Limb (tissue), 2 donors: ENCODE measurements around the gene GALNT2.
A peak's percentile ranks its signal among the peaks of the same experiment; 100 is the strongest.

Source experiments
- DNase-seq, 2 donors: peaks; one replicate each; pipeline ENCODE4 v3.0.0-alpha.2; 2016; ENCODE audit errors: extremely low spot score in 2 of 2

The GALNT2 gene

GRCh38 chr1:230066466-230067404 is at the start of gene GALNT2:
Gene GALNT2 (plus strand): TSS chr1:230067238. CDS start chr1:230067281, 43 bp downstream.
- DNase-seq = peak; percentile 89 to 91

DNA sequence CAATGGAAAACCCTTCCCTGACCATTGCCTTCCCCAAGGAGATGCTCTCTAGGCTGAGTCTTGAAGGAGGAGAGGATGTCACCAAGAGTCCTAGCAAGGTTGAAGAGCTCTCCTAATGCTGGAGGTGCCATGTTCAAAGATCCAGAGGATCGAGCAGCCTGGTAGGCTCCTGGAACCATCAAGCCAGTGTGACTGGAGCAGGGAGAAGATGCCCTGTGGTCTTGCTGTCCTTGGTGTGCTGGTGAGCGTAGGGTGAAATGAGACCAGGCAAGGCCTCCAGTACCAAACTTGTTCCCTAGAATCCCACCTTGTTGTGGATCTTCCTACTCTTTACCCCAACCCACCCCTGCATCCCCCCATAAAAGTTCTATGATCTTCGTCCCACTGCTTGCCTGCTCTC is 46.6 kb upstream of the GALNT2 start:
- no peak for DNase-seq

DNA sequence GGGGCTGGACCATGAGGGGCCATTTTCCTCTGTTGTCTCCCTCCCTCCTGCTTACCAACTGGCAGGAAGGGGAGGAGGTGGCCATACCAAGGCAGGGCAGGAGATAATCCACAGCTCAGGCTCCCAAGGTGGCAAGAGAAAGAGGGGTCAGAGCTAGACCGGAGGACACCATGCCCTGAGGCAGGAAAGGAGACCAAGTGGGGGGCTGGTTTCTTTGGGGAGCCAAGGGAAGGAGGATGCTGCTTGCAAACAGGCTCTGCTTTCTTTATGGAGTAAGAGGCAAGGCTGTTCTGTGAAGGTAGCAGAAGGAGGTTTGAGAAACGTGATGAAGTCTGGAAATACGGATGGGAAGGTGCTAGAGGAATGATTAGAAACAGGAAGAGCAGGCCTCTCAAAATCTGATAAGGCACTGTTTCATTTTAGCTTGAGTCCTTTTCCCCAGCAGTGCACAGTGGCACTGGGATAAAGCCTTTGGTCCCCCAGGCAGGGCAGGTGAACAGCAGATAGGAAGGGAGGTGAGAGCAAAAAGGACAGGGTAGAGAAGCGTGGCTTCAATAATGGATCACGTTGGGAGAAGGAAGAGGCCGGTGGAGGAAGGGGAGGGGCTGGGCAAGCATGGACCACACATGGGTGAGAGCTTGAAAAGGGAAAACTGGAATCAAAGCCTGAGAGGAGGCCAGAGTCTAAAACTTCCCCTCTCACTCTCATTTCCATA is 44.2 kb upstream of the GALNT2 start:
- no peak for DNase-seq

- DNase-seq = no peak
These were observed 41.4 kb upstream of the GALNT2 start for GRCh38 chr1:230025686-230026085.

DNA sequence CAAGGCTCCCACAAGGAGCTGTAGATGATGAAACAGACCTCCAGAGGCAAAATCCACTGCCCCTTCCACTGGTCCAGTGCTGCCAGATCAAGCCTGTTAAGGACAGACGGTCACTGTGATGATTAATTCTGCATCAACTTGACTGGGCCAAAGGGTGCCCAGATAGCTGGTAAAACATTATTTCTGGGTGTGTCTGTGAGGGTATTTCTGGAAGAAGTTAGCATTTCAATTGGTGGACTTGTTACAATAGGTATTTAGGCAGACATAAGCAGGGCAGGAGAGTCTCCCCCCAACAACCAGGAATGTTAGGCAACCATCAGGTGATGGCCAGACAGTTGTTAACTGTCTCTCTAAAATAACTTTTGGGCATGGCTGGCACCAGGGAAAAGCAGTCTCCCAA is 40.9 kb upstream of the GALNT2 start:
- DNase-seq = no peak

DNA sequence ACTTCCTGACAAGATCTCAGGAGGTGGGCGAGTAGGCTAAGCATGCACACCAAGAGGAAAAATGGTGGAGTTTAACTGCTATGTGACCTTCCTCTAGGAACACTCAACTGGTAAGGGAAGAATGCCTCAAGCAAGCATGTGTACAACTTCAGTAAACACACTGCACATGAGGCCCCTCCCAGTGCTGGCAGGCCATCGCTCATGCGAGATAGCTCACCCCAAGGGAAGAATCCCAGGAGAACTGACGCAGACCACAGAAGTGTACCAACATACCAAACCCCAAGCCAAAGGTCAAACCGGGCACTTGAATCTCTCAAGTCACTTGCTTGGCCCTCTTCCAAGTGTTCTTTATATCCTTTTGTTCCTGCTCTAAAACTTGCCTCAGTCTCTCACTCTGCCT is 40.5 kb upstream of the GALNT2 start:
- no peak for DNase-seq

DNA sequence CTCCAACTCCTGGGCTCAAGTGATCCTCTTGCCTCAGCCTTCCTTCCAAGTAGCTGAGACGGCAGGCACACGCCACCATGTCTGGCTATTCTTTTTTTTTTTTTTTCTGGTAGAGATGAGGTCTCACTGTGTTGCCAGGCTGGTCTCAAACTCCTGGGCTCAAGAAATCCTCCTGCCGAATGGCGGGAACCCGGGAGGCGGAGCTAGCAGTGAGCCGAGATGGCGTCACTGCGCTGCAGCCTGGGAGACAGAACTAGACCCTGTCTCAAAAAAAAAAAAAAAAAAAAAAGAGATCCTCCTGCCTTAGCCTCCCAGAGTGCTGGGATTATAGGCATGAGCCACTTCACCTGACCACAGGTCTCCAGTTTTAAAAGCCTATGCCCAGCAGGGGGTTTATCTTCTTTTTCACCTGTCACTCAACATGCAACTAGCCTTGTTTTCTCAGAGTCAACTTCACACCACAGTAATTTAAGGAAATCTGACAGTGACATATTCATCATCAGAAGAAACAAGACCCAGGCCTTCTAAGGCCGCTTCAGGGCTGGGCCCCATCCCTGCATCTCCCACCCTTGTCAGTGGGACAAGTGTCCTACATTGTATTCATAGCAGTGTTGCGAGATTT is 38.3 kb upstream of the GALNT2 start:
- DNase-seq = no peak

DNA sequence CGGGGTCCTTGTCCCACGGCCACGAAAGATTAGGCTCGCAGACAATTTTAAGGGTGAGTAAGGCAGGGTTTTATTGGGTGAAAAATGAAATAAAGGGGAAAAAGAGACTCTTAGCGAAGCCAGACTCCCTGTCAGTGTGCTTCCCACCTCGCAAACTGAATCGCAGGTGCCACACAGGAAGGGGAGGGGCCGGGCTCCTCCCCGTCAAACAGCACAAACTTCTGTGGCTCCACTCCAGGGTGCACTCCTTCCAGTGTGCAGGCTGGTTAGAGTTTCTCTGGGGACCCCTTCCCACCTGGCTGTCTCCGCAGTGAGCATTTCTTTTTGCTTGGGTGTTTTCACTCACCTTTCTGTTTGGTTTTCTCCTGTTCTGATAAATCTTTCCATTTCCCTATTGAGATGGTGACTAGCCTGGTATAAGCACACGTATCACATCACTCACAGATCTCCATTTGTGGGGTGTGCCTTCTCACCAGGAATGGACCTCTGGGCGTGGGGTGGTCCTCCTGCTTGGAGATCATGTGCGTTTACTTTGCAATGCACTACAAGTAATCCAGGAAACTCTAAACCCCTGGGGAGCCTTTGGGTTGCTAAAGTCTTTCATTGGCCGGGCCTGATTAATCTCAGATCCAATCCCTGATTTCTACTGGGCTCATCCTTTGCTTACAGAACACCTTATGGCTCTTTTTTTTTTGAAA is 37.6 kb upstream of the GALNT2 start:
- no peak for DNase-seq

GRCh38 chr1:230030122-230030821 is 36.8 kb upstream of the GALNT2 start:
- no peak for DNase-seq

DNA sequence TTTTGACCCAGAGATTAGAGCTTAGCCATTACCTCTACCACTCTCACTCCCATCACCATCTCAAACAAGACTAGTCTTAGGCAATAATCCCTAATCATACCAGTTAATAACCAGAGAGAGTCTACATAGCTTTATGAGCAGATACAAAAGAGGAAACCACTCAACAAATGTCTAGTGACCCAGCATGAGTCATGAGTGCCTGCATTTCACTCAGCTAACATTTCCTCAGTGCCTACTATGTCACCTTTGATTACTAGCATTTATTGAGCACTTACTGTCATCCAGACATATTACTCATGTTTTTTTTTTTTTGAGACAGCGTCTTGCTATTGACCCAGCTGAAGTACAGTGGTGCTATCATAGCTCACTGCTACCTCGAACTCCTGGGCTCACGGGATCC is 35.9 kb upstream of the GALNT2 start:
- no peak for DNase-seq

GRCh38 chr1:230032516-230033281 is 34.3 kb upstream of the GALNT2 start:
- DNase-seq = no peak

DNA sequence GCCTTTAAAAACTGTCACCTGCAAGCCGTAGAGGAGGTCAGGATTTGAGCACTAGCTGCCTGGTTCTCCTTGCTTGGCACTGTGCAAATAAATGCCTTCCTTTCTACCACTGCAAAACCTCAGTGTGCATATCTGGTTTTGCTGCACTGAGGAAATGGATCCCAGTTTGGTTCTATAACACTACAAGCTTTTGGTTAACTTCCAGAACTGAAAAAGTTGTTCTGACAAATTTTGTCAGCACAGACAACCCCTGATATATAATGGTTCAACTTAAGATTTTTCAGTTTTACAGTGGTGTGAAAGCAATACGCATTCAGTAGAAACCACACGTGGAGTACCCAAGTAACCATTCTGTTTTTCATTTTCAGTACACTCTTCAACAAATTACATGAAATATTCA is 29.8 kb upstream of the GALNT2 start:
- no peak for DNase-seq

- no peak for DNase-seq
These were observed 26.6 kb upstream of the GALNT2 start for GRCh38 chr1:230040440-230040839.

DNA sequence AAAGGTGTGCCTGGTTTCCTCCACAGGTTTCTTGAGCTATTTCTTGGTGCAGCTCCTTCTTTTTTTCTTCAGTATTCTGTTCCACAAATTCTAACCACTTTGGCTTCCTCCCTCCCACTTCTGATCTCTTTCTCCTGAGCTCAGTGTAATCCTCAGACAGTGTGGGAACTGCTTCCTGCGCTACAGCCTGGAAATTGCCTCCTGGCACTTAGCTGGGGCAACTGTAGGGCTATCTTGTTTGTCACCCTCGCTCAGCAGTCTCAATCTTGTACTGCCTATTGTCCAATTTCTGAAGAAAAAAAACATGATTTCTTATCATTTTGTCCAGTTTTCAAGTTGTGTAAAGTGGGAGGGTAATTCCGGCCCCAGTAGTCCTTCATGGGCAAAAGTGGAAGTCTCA is 24.0 kb upstream of the GALNT2 start:
- no peak for DNase-seq

DNA sequence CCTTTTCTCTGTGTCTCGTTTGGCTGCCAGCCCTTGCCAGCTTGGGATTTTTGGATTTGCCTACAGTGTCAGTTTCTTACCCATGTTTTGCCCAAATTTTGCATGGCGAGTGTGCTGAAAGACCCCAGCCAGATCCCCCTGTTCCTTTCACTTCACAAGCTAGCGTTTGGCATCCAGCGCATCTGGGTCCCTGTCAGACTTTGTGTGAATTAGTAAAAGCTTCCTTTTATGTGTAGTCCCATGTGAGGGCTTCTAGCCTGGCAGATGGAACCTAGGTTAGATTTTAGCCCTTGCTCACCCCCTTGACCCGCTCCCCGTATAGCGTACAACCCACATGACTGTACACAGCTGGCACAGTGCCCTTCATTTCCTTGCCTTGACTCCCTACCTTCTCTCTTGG is 22.3 kb upstream of the GALNT2 start:
- DNase-seq = no peak

GRCh38 chr1:230047114-230047865 is 19.7 kb upstream of the GALNT2 start:
- DNase-seq = no peak

GRCh38 chr1:230048322-230048721 is 18.7 kb upstream of the GALNT2 start:
- DNase-seq = no peak

DNA sequence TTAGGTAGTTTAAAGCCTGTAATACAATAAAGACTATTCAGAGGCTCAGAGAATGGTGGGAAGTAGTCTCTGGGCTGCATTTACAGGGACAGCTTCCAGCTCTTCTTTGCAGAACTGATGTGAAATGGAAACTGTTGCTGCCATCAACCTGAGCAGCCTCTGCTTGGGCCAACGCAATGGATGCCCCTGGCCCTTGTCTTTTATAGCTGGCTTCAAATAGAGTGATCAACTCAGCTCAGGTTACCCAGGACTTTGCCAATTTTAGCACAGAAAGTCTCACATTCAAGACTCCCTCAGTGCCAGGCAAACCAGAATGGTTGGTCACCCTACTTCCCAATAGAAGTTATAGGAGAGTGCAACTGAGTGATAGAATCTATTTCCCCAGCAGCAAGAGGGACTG is 18.1 kb upstream of the GALNT2 start:
- DNase-seq = no peak

DNA sequence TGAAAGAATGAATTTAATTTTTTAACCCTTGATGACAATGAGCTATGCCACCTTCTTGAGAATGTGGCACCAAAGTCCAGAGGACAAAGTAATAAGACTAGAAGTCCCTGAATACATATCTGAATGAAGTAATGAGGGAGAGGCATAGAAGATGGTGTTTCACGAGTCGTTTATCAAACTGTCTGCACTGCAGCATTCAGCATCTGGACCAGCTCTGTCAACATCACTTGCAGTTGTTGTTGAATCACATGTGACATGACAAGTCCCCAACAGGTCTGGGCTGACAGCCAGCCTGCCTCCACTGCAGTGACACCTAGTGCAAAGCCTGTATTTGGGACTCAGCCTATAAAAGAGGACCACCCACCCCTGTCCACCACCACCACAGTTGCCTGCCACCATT is 17.3 kb upstream of the GALNT2 start:
- DNase-seq = no peak
